HG03558 (cell line): Measurements from ENCODE around the gene FAM83F.
"Not testable (repeated sequence)": the region's sequence is repeated elsewhere in the genome, so short reads cannot be mapped to it uniquely, and the experiment has no call there.

Experiments
- ATAC-seq: cut with Tn5 transposase; IDR thresholded peaks from one replicate; pipeline ENCODE4 v1.9.1; 2021; ENCODE audit warnings: moderate number of reproducible peaks; ENCODE audit not compliant: unreplicated experiment; ENCODE audit errors: extremely low read depth

The FAM83F gene

DNA sequence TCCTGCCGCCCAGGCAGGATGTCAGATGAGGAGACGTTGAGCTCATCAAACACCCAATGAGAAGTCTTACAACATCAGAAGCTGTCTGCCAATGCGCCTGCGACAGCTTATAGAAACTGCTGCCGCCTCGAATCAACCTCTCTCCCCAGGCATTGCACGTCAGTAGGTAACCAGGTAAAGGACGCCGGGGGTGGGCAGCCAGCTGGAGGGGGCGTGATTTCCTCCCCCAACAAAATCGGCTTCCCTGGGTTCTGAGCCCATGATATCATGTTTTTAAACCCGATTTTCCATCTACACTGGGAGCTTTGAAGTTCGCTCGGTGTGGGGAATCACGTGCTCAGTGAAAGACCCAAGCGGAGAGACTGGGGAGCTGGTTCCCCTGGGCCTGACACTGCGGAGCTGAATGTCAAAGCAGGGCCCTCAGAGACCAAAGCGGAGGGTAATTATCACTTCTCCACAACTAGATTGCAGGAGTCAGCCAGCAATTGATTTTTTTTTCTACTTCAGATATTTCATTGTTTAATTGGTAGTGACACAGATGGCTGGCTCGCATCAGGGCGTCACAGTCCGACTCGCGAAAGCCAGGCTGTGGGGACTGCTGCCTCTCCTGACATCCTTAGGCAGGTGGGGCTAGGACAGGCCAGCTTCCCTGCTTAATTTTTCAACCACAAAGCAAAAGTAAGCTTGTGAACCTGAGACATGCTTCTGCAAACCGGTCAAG is 15.4 kb downstream of the FAM83F start:
- ATAC-seq = no peak

GRCh38 chr22:40010746-40011145 is 16.0 kb downstream of the FAM83F start:
- ATAC-seq = no peak

GRCh38 chr22:40014667-40015248 is 20.0 kb downstream of the FAM83F start:
- no peak for ATAC-seq

- no peak for ATAC-seq
These were observed 20.7 kb downstream of the FAM83F start for GRCh38 chr22:40015358-40015976.

DNA sequence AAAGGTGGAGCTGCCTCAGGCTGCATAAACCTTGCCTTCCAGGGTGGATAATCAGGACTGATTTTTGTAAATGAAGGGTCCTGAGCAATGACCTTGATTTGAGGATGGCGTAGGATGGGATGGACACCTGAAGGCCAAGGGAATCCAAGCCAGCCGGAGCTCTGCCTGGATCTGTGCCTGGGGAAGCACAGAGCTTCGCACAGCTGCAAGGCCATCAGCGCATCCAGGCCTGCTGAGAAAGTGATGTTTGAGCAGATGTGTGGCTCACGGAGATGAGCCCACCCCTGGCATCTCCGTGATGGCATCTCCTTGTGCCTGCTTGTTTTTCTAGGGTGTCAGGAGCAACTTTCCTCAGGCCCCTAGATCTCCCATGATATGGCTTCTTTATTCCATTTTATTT is 23.3 kb downstream of the FAM83F start:
- no peak for ATAC-seq

GRCh38 chr22:40019100-40019499 is 24.3 kb downstream of the FAM83F start:
- ATAC-seq = no peak

DNA sequence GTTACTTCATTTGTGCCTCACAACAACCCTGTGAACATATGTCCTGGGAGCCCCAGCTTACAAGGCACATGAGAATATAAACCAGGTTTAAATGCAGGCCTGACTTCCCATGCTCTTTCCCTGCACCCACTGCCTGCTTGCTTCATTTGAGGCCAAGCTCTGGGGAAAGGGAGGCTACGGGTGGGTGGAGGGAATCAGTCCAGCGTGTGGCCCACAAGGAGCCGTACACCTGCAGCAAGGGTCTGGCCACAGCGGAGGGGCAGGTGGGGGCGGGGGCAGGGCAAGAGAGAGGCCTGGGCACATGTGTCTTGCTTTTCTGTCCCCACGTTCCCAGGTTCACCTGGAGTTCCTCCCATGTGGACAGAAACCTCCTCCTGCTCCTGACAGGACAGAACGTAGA is 26.2 kb downstream of the FAM83F start:
- ATAC-seq = no peak

- no peak for ATAC-seq
These were observed 26.7 kb downstream of the FAM83F start for GRCh38 chr22:40021401-40022000.

DNA sequence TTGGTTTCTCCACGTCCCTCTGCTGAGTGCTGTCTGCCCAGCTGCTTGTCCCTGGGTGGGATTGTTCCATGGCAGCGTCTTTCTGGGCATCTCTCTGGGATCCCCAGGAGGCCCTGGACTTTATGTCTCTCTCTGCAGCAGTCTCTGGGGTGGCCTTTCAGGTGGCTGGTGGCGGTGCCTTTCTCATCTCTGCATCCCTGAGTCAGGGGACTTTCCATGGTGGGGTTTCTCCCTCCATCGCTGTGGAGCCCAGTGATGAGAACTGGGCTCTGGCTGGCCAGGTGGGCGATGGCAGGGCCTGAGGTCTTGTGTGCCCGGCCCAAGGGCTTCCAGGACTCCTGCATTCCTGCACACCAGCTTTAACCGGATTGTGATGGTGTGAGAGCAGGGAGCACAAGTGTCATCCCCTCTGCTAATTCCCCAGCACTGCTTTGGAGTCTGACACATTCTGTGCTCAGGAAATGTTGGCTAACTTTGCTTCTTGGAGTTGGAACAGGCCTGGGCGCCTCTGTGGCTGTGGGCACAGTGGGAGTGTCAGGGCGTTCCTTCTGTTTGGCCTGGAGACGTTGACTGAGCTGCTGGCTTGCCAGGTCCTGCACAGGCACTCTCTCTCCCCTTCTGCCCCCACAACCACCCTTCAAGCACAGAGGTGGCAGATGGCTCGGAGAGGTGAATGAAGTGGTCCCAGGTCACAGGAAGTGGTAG is 27.9 kb downstream of the FAM83F start:
- no peak for ATAC-seq

DNA sequence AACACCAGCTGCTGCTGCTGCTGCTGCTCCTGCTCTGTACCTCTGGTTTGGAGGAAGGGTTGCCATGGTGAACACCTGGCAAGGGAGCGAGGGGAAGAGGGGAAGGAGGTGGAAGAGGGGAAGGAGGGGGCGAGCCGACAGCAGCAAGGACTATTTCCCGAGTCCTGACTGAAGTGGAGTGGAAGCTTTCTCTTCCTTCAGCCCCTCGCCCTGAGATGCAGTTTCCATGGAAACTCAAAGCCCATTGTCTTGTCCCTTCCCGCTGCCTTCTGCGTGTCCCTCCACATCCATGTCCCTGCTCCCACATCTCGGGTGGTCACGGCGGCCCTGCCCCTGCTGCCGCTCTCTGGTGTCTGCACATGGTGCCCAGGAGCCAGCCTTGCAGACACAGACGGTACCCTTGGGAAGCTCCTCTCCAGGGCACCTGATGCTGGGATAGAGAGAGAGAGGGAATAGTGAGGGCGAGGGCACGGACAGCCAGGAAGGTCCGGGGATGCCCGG is 28.6 kb downstream of the FAM83F start:
- no peak for ATAC-seq

DNA sequence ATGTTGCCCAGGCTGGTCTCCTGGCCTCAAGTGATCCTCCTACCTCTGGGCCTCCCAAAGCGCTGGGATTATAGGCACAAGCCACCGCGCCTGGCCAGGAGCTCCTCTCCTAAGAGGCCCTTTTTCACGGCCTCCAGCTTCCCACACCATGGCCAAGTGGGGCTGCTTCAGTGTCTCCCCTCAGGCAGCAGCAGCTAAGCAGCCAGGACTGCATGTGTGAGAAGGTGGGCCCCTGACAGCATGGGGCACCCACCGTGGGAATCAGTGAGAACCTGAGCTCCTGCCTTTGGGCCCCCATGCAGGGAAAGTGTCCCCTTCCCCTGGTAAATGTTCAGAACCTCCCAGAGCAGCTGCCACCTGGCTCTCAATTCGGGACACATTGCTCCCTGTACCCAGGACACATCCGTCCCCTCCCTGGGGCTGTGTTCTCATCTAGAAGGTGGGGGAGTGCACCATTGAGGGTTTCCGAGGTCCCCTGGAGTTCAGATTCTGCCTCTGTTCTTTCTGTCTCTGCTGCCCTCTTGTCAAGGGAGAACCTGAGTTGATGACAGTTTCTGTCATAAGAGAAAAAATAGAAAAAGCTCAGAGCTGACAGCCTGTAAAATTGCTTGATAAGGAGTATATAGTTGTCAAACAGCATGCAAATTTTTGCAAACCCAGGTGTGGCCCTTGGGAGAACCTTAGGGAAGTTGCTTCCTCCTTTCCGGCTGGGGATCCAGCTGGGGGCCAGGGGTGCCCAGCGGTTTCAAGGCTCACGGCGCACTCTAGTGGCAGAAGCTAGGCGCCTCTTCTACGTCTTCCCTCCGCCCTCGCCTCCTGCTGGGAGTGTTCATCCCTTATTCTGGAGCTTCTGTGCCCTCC is 29.7 kb downstream of the FAM83F start:
- no peak for ATAC-seq

DNA sequence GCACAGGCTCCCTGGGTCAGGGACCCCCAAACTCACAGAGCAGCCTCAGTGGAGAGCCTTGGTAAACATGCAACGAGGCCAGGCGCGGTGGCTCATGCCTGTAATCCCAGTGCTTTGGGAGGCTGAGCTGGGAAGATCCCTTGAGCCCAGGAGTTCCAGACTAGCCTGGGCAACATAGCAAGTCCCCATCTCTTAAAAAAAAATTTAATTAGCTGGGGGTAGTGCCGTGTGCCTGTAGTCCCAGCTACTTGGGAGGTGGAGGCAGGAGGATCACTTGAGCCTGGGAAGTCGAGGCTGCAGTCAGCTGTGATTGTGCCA is 30.3 kb downstream of the FAM83F start:
- not testable (repeated sequence) for ATAC-seq

- no peak for ATAC-seq
These were observed 31.1 kb downstream of the FAM83F start for GRCh38 chr22:40025856-40026255.

GRCh38 chr22:40026641-40027040 is 31.9 kb downstream of the FAM83F start:
- no peak for ATAC-seq

DNA sequence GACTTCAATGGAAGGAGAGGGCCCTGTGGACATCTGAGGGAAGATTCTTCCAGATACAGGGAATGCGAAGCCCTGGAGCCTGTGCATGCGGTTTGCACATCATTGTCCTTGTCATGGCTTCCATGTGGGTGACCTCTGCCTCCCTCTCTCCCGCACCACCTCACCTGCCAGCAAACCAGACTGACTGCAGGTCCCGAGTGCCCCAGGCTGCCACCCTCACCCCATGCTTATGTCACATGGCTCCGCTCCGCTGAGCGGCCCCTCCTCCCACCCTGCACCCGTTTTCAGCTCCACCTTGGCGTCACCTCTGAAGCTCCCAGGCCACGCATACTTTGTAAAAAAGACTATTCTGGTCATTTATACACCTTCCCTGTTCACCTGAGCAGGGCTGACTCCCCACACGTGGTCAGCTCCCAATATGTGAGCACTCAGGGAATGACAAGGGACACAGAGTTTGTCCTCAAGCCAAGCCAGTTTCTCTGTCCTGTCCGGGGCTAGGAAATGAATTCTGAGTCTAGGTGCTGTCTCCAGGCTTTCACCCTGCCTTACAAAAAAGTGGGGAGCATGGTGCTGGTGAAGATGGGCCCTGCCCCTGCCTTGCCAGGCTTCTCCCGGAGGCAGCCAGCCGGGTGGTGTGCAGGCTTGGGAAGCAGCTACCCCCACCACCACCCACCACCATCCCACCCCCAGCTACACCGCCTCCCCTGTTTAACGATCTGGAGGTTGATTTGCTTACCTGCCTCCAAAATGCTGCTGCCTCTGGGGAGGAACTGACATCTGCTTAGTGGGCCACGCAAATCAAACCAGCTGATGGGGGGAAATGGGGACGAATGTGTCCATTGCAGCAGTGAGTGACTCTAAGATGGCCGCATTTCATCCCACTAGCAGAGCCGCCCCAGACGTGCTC is 32.7 kb downstream of the FAM83F start:
- ATAC-seq = no peak

GRCh38 chr22:40028098-40028425 is 33.3 kb downstream of the FAM83F start:
- ATAC-seq = no peak

- ATAC-seq = no peak
These were observed 34.6 kb downstream of the FAM83F start for GRCh38 chr22:40029189-40029890.

DNA sequence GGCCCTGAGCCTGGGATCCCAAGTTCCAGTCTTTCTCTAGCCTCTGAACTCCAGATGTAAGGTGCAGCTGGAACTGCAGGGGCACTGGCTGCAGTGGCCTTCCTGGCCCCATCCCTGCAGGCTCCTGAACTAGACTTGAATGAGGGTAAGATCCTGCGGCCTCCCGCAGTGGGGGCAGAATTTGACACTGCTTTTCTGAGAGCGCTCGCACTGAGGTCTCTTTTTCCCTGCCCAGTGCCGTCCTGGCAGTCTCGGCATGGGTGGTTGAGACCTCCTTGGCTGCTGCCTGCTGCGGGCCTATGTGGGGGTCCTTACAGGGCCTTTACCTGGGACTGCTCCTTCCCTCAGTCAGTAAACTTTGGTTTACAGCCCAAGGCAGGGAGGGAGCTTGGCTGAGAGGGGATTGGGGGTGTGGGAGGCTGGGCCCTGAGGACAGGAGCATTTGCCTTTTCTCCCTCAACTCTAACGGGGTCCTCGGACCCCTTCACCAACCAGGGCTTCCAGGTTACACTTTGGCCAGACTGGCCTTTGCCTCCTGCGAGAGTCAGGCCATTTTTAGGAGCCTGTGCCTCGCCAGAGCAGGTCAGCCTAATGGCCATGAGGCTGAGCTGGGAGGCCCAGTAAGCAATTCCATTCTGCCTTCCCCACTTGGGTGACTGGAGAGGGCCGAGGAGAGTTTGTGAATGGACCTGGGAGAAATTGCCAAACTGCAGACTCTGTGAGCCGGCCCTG is 35.4 kb downstream of the FAM83F start:
- no peak for ATAC-seq
